ENCODE data around the gene TKTL2. TPM values are rescaled to one million over a fixed set of nuclear protein-coding genes. Genes with fewer than 3 reads are reported as not detected.

Gene TKTL2
- total and polyA plus RNA-seq, 11 donors = not detected

- WGBS, 4 donors = 8 to 19% (median 11%) methylated on average over 1 of the region's 1 CpG
- no peak overlapping the region for H3K27ac ChIP-seq
- peaks cover 0 to 22% (median 10%) of the 10 kb centered on the region in 12 donors for H3K4me1 ChIP-seq
- intact Hi-C loops (cut with DNase I) = loop anchor here in 1 of 10 donors (10.0 kb wide), 1 partner anchor 321 kb away; no protein-coding TSS in a partner anchor
- H3K4me3 ChIP-seq = peak overlapping the region in 5 of 12 donors; percentile 69 to 93 (median 80)
- no peak for DNase-seq
- TF ChIP-seq POLR2A (IDR thresholded peaks at IDR 0.05) (no peak), CTCF (IDR thresholded peaks at IDR 0.05) (no peak)
- no peaks in the 10 kb centered on the region for H3K27me3 ChIP-seq
- no peak for ATAC-seq
- H3K9me3 ChIP-seq = no peaks in the 10 kb centered on the region
- H3K36me3 ChIP-seq = peaks cover 0 to 2% (median 0%) of the 10 kb centered on the region in 9 donors
Observed at GRCh38 chr4:163495900-163496299, 22.3 kb upstream of the TKTL2 start.

GRCh38 chr4:163494360-163495241 is 21.0 kb upstream of the TKTL2 start, which contains the start of gene TMA16:
Gene TMA16, plus strand, starts transcription at chr4:163494690. Its CDS starts 112 bp downstream, at chr4:163494802.
- intact Hi-C loops (cut with DNase I) = loop anchor here in 3 of 10 donors (5.0 to 10.0 kb wide), 2 partner anchors 320 to 327 kb away; partner anchors contain the start of gene NAF1 (in 2 of the 3)
- peak within 1 kb of the TSS; percentile 51 to 92 (median 82) for H3K27ac ChIP-seq
- H3K9me3 ChIP-seq = no peaks in the 10 kb centered on the region
- peaks cover 0 to 22% (median 10%) of the 10 kb centered on the region in 12 donors for H3K4me1 ChIP-seq
- H3K36me3 ChIP-seq = peaks cover 0 to 2% (median 0%) of the 10 kb centered on the region in 9 donors
- TF ChIP-seq POLR2A (IDR thresholded peaks at IDR 0.05) (peak in 1 of 2 donors; percentile 33), CTCF (IDR thresholded peaks at IDR 0.05) (peak in 2 of 12 donors; percentile 9 to 11)
- DNase-seq (peak; percentile 81 to 92 (median 89)), ATAC-seq (peak; percentile 96 to 98 (median 98))
- 0 to 1% (median 0%) methylated on average over 58 to 64 of the region's 64 CpGs for WGBS, 4 donors
- H3K27me3 ChIP-seq = no peaks in the 10 kb centered on the region
- H3K4me3 ChIP-seq = peak within 1 kb of the TSS; percentile 69 to 98 (median 84)

GRCh38 chr4:163493643-163494359 is 20.2 kb upstream of the TKTL2 start:
- ATAC-seq (peak in 1 of 4 donors; percentile 23), DNase-seq (peak in 3 of 5 donors; percentile 25 to 56 (median 28))
- TF ChIP-seq CTCF (IDR thresholded peaks at IDR 0.05) (no peak), POLR2A (IDR thresholded peaks at IDR 0.05) (no peak)
- intact Hi-C loops (cut with DNase I) = loop anchor here in 3 of 10 donors (5.0 to 10.0 kb wide), 2 partner anchors 319 to 326 kb away; partner anchors contain the start of gene NAF1 (in 2 of the 3)
- no peaks in the 10 kb centered on the region for H3K27me3 ChIP-seq
- H3K36me3 ChIP-seq = peaks cover 0 to 2% (median 0%) of the 10 kb centered on the region in 9 donors
- WGBS, 4 donors = 45 to 54% (median 51%) methylated on average over 28 of the region's 28 CpGs
- H3K27ac ChIP-seq = peak overlapping the region; percentile 51 to 92 (median 82)
- H3K4me3 ChIP-seq = peak overlapping the region; percentile 69 to 98 (median 84)
- H3K9me3 ChIP-seq = no peaks in the 10 kb centered on the region
- H3K4me1 ChIP-seq = peaks cover 0 to 22% (median 10%) of the 10 kb centered on the region in 12 donors
